ENCODE results near the gene VWA3B.
"Not testable (repeated sequence)": the region's sequence is repeated elsewhere in the genome, so short reads cannot be mapped to it uniquely, and the experiment has no call there.

Gene VWA3B, protein sequence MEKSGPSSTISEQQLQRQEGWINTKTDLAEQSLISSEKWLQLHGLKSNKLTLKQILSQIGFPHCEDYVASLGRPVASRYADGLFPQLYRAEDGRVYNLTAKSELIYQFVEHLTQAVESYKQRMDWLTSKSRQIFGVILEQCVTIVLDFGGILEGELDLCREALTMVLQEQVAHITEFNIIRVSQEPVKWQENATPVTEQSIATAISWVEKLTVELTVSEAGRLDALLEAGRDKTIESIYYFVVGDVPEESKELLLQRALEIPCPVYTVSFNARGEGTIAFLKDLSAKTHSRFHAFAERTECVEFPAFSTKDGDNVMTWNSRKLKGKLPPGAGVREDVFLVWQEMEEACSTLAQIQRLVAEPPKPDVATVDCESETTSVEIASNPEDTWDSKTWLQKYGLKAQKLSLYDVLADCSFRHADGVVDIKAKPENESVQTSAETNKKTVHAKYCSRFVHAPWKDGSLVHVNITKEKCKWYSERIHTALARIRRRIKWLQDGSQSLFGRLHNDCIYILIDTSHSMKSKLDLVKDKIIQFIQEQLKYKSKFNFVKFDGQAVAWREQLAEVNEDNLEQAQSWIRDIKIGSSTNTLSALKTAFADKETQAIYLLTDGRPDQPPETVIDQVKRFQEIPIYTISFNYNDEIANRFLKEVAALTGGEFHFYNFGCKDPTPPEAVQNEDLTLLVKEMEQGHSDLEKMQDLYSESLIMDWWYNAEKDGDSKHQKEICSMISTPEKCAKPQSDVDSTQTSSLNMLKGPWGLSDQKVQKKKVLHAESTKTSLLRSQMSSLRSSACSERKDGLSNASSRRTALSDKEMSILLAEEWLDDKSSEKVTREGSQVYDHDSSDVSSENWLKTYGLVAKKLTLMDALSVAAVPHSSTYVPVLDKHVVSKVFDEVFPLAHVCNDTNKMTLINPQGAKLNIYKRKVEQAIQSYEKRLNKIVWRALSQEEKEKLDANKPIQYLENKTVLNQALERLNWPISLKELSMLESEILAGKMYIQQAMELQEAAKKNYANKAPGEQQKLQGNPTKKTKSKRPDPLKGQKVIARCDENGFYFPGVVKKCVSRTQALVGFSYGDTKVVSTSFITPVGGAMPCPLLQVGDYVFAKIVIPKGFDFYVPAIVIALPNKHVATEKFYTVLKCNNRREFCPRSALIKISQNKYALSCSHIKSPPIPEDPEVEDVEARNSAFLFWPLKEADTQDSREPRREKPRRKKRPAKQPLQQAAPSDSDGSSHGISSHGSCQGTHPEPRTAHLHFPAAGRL (N-terminal part only)

DNA sequence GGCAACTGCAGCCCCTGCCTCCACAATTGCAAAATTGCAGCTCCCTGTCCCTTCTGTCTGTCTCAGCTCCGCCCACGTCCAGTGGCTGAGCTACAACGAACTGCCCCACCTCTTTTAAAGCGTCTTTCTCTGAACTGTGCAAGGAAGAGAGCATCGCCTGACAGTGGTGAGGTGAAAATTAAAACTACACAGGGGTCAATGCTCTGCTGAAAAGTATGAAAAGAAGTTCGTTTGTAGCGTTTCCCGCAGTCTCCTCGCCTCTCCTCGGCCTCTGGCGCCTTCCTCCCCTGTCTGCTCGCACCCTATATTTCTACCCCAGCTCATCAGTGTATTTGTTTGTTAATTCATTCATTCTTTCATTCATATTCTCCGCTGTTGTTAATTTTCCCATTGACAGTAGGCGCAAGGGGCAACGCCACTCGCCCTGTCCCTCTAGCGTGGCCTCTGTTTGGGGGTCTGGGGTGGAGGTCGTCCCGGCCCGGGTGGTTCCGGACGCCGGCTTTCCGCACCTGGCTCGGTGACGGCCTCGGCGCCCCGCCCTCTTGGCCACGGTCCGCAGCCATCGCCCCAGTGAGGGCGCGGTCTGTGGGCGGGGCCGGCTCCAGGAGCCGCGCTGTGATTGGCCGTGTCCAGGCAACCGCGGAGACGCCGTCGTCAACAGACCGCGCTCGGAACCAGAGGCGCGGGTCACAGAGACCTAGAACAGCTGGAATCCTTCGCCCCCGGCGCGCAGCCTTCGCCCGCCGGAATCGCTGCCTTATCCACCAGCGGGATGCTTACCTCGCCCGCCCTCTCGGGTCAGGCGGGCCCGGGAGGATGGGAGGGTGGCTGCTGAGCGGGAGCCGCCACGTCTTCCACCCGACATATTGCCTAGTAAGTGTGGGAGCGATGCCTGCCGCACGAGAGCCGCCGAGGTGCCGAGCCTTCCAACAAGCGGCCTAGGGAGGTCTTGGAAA lies at the start of gene VWA3B:
TSS of gene VWA3B (plus strand) at position 677 of the 956 bp plus-strand sequence. CDS start 5,926 bp downstream, outside the sequence.
- peak; percentile 74 for DNase-seq

DNA sequence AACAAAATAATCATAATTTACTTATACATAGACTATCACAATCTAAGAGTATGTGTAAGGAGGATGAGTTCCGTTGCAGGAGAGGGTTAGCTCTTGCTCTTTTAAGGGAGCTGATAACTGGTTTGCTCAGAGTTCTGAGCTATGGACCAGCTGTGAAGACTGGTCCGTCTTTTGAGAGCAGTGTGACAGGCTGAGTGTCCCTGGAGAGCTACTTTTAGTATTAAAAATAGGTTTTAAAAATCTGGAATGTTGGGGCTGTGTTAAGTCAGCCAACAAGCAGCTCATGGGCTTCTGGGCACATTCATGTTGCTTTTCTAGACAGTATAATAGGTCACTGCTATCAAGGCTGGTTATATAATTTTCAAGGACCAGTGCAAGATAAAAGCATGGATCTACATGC lies 49.8 kb upstream of the VWA3B start:
- DNase-seq = no peak

DNA sequence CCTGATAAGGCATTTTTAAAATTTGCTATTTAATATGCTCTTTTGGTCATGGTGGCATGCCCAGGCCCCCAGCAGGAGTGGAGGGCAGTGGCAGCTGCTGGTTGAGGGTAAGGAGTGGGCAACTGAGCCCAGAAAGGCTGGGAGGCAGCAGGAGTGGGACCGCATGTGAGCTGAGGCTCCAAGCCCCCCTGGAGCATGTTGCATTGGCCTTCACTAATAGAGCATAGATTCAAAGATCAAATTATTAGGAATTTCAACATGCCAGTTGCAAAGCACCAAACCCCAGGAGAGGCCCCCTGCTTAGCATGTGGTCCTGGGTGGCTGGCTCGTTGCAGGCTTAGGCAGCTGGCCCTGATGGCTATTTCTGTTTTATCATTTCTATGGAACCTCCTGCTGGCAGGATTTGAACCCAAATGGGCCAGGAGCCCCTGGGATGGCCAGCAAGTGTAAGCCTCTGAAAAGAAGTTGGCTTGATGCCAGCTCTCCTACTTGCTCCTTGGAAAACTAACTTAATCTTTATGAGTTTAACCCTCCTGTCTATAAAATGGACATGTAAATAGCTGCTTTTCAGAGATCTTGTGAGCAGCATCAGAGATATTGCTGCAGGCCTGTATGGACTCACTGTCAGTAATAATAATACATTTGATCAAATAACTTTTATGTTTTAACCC lies 49.2 kb upstream of the VWA3B start:
- DNase-seq = no peak

DNA sequence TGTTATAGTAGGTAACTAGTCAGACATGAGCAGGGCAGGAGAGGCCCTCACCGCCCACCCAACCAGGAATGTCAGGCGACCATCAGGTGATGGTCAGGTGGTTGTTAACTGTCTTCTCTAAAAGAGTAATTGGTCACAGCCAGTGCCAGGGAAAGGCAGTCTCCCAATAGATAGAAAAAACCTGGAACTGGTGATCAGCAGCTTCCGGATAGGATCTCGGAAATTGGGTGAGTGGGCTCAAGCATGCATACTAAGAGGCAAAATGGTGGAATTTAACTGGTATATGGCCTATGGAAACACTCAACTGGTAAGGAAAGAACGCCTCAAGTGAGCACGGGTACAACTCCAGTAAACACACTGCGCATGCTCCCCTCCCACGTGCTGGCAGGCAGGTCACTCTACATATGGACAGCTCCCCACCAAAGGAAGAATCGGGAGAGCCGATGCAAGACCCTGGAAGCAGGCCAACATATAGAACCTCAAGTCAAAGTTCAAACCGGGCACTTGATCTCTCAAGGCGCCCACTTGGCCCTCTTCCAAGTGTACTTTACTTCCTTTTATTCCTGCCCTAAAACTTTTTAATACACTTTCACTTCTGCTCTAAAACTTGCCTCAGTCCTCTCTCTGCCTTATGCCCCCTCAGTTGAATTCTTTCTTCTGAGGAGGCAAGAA lies 47.7 kb upstream of the VWA3B start:
- DNase-seq = no peak

DNA sequence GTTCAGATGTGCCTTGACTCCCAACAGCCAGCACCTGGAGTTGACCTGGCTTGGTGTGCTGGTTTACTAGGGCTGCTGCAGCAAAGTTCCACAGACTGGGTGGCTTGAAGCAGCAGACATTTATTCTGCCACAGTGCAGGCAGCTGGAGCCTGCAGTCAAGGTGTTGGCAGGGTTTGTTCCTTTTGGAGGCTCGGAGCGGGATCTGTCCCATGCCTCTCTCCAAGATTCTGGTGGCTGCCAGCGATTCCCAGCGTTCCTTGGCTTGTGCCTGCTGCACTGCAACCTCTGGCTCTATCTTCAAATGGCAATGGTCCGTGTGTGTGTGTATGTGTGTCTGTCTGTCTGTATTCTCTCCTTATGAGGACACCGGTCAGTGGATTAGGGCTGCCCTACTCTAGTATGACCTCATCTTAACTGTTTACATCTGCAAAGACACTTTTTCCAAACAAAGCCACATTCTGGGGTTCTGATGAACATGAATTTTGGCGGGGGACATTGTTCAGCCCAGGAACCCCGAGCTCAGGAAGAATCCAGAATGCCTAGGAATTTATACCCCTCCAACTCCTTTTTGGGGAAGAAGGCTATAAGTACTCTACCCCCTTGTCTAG lies 46.5 kb upstream of the VWA3B start:
- DNase-seq = no peak

DNA sequence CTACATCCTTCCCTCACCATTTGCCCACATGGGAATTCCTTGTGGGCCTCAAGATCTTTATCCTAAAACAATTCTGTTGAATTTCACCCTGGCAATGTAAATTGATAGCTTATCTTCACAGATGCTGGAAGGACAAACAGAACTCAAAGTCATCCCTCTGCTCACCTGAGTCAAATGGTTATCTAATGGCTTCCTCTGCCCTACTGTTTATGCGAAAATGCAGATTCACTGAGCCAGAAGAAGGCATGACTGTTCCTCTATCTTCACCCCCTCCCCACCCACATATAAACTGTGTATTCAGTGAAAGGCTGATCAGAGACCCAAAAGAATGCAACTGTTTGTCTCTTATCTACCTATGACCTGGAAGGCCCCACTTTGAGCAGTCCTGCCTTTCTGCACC lies 43.9 kb upstream of the VWA3B start:
- DNase-seq = no peak

DNA sequence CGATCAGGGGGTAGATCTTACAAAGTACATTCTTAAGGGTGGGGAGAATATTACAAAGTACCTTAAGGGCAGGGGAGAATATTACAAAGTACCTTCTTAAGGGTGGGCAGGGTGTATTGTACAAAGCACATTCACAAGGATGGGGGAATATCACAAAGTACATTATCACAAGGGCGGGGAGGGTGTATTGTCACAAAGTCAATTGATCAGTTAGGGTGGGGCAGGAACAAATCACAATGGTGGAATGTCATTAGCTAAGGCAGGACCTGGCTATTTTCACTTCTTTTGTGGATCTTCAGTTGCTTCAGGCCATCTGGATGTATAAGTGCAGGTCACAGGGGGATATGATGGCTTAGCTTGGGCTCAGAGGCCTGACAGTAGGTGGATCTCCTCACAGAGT lies 42.2 kb upstream of the VWA3B start:
- DNase-seq = not testable (repeated sequence)

DNA sequence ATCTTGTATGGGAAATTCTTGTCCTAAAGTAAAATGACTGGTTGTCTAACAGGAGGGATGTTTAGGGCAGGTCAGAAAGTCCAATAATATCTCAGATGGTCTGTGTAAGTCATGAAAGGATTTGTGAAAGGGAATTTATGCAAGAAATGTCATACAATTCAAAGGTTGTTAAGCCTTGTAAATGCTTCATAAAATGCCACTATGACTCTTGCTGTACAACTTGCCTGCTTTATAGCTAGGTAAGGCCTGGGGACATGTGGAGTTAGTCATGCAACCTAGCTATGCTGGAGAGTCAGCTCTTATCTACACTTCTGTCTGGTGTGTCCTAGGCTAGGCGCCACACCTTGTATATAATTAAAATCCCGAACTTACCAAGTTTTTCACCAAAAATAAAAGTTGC lies 36.9 kb upstream of the VWA3B start:
- no peak for DNase-seq

DNA sequence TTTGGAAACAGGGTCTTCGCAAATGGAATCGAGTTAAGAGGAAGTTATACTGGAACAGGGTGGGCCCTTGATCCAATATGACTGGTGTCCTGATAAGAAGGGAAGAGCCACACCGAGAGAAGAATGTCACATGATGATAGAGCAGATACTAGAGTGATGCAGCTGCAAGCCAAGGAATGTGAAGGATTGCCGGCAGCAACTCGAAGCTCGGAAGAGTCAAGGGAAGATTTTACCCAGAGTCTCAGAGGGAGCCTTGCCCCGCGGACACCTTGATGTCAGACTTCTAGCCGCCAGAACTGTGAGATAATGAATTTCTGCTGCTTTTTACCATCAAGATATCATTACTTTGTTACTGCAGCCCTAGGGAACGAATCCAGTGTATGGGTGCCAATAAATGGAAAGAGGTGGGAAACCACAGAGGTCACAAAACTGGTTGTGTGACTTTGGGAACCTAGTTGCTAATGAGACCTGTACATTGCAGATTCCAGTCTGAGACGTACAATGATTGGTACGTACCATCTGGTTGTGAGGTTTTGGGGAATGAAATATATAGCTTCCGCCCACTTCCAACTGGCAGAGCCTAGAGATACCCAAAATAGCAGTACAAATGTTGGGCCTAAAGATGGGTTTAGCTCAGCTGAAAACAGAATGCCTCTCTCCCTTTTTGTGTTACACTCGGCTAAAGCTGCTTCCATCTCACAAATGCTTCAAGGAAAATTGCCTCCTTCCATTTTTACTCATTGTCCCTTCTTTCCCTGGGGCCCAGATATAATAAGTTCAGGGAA lies 28.6 kb upstream of the VWA3B start:
- no peak for DNase-seq

DNA sequence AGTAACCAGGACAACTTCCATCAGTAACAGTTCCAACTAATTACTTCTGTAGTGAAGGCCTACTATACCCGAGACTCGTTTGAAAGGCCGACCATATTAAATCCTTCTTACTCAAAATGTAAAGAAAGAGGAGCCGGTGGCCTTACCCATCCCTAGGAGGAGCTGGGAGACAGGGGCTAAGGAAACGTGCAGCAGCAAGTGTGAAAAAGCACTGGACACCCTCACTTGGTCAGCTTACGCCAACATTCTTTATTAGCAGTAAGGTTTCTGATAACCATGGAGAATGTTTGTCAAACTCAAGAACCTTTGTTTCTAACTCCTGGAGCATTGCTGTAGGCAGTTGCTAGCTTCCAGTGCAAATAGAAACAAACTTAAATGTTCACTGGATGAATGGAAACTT lies 26.7 kb upstream of the VWA3B start:
- DNase-seq = no peak

DNA sequence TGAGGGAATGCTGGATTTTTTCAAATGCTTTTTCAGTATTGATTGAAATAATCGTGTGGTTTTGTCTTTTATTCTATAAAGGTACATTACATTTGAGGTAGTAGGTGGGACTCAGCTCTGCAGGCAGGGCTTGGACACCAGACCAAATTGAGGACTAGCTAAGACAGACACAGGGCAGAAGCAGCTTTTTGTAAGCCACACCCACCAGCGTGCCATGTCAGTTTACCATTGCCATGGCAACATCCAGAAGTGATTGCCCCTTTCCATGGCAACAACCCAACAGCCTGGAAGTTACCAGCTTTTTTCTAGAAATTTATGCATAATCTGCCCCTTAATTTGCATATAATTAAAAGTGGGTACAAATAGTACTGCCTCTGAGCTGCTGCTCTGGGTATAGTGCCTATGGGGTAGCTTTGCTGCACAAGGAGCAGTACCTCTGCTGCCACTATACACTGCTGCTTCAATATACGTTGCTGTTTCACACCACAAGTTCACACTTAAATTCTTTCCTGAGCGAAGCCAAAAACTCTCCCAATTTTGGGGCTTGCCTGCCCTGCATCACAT lies 23.6 kb upstream of the VWA3B start:
- DNase-seq = no peak

DNA sequence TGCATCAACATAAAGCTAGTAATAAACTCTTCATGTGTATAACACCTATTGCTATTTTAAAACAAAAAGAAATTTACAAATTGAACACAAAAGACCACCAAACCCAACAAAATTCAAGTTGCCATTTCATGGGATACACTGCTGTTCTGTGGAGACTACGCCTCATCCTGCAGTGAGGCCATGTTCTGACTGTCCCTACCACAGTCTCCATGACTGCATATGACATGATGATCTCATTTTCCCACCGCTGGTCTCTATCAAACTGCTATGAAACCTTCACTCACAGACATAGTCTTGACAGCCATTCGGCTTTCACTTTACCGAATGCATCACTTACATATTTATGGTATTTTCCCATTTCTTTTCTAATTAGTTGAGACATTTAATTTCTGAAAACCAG lies 21.2 kb upstream of the VWA3B start:
- DNase-seq = no peak

DNA sequence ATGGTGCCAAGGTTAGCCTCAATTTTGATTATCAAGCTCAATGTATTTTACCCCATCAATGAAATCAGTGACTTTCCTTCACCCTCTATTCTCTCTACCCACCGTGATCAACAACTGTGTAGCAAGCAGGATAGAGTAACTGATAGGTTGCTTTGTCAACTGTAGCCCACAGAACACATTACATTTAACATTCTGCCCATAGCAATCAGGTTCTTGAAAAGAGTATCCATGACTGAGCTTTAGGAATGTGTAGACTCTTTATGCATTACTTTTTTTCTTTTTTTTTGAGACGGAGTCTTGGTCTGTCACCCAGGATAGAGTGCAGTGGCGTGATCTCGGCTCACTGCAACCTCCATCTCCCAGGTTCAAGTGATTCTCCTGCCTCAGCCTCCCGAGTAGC lies 19.8 kb upstream of the VWA3B start:
- no peak for DNase-seq

DNA sequence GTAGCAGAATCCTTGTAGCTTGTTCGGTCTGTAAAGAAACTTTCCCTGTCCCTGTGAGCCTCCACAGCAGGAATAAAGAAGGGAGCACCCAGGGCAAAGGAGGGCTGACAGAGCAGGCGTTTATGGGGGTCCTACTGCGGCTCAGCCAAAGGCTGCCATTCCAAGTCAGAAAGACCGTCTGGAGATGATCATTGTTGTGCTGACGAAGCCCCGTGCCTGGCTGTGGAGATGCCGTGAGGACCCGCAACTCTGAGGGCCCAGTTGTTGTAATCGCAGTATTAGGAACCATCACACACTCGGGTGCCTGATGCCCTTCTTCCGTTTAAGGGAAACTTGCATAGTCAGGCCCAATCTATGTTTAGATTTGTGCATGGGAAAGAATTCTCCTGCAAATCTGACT lies 16.9 kb upstream of the VWA3B start:
- no peak for DNase-seq

DNA sequence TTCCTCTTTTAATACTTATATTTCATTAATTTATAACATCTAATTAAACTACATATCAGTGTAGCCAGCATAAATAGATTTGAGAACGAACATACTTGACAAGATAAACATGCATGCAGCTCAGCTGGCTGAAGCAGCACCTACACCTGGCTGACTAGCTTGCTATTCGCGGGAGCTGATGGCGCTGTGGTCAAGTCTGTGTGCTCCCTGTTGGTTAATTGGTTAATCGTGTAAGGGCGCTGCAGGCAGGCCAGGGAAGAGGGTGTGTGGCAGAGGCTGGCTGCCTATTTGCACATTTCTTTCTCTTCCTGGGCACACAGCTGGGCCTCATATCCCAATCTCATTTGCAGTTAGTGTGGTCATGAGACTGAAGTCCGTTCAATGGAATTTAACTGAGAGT lies 14.5 kb upstream of the VWA3B start:
- DNase-seq = no peak

DNA sequence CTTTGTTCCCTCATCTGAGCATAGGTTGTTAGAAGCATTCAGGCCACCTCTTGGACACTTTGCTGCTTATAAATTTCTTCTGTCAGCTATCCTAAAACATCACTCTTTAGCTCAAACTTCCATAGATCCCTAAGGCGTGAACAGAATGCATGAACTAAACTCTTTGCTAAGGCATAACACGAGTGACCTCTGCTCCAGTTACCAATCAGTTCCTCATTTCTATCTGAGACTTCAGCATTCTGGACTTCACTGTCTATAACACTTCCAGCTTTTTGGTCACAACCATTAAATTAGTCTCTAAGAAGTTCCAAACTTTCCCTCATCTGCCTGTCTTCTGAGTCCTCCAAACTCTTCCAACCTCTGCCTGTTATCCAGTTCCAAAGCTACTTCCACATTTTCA lies 8.3 kb upstream of the VWA3B start:
- no peak for DNase-seq

DNA sequence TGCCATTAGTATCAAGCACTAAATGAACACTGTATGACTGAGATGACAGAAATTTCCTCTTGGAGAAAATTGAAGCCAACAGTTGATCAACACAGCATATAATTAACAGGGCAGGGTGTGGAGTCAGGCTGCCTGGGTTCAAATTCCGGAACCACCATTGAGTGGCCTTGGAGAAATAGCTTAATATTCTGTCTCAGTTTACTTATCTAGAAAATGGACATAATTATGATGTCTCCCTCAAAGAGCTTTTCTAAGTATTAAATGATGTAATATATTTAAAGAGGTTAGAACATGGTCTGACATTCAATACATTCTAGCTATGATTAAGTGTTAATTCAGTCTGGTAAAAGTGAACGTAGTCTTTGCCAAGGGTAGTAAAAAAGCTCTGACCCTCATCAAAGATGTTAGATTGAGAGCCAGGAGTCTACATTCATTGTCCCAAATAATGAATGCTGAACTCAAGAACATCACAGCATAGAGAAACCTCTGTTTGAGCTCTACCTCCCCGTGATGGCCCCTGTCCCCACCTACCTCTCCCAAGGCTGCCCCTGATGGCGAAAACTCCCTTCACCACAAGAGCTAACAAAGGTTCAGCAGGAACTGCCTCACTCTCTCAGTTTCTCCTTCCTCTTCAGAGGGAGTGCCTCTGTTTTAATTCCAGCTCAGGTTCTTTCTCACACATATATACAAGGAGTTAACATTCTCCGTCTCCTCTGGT lies 2.7 kb upstream of the VWA3B start:
- DNase-seq = no peak

DNA sequence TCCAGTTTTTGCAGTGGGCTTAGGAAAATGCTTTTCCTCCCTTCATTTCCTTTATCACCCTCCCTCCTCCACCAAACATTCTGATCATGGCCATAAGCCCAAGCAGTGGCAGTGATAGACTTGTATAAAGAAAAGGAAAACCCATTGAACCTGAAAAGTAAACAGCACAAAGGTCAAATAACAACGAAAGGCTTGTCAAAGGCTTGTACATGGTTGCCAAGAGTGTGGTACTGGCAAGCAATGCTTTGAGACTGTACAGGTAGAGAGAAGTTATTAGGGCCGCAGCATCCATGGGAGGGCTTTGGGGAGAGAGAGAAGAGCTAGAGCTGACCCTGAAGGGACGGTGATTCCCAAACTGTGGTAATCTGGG lies 2.1 kb upstream of the VWA3B start:
- DNase-seq = no peak

DNA sequence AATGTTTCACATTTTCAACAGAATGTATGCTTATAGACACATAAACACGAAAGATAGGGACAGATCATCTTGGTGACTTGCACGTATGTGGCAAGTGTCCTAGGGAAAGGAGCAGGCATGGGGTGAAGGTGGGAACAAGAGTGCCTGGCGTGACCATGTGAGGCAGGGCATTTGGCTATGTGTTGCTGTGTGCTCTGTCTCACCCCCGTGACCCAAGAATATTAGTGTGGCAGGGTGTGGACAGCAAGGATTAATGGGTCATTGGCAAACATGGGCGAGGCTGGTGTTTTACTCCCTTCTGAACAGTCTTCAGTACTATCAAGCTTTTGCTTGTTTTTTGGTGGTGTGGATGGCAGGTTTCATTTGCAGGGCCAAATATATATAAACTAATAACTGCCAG lies 1.3 kb upstream of the VWA3B start:
- no peak for DNase-seq

Data from 8988T (cell line).